Measurements from ENCODE around the gene HRCT1. TPM values are rescaled to one million over a fixed set of nuclear protein-coding genes. Genes with fewer than 3 reads are reported as not detected.
A peak's percentile ranks its signal among the peaks of the same experiment; 100 is the strongest.

The HRCT1 gene
- polyA plus RNA-seq, 3 donors, result not detected

DNA sequence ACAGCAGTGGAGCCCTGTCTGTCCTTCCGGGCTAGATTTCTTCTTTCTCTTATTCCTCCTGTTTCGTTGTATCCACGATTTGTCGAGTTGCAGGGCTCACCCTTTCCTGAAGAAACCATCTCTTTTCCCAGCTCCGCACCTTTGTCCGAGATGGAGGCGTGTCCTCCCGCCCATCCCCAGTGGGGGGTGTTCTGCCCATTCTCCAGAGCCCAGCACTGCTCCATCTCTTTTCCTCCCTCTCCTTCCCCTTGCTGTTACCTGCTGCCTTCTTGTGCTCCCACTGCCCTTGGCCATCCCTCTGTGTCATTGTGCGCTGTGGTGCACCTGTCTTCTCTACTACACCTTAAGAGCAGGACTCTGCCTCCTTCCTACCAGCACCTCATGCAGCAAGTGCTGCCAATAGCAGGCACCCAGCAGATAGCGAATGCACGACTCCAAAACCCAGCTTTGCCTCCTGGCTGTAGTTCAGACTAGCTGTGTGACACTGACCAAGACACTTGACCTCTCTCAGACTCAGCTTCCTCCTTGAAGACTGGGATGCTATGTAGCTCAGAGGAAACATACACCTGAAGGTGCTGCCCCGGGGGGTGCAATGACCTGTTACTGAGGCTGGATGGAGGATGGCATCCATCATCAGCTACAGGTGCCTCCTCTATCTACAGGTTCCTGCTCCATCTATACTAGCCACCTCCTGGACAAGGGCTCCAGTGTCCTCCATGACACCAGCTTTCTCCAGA, 44.7 kb upstream of the HRCT1 start:
- Histone ChIP-seq H2AFZ (ENCODE audit: insufficient read depth, low read depth, low read length, poor library complexity, severe bottlenecking) (no peak overlapping the region), H3K79me2 (ENCODE audit: insufficient read depth, low read length) (no peaks in the 10 kb centered on the region), H3K4me3 (replicated peaks in 1 of 3; ENCODE audit: low read depth in 2 of 3, low read length in 3 of 3) (no peak overlapping the region), H3K4me2 (replicated peaks; ENCODE audit: extremely low read depth, low read length, poor library complexity, severe bottlenecking) (no peak overlapping the region), H3K4me1 (ENCODE audit: control insufficient read depth in 1 of 2, insufficient read depth in 2 of 2, low read length in 2 of 2) (peaks cover 4 to 19% of the 10 kb centered on the region in 2 donors), H3K27me3 (ENCODE audit: control insufficient read depth in 2 of 2, insufficient read depth in 2 of 2, low read length in 2 of 2) (peaks cover 5 to 40% of the 10 kb centered on the region in 2 donors), H3K9me3 (replicated peaks in 1 of 2; ENCODE audit: control insufficient read depth in 1 of 2, insufficient read depth in 1 of 2, low read length in 2 of 2) (no peaks in the 10 kb centered on the region), H3K27ac (ENCODE audit: low read depth in 1 of 2, low read length in 2 of 2) (no peak overlapping the region), H3K36me3 (replicated peaks in 1 of 2; ENCODE audit: control insufficient read depth in 1 of 2, insufficient read depth in 2 of 2, low read length in 2 of 2) (no peaks in the 10 kb centered on the region), H3K9ac (ENCODE audit: insufficient read depth, low read length, poor library complexity, severe bottlenecking) (no peak overlapping the region), H4K20me1 (ENCODE audit: insufficient read depth, low read length) (no peaks in the 10 kb centered on the region)
- peaks cover 26% of the 10 kb centered on the region for H3K4me1 Mint-ChIP-seq
- intact Hi-C loops (cut with micrococcal nuclease), result no loop called here
- H3K27ac Mint-ChIP-seq, result no peak overlapping the region
- peak in 1 of 3 donors; percentile 1 for DNase-seq
- TF ChIP-seq, protein P1, sequence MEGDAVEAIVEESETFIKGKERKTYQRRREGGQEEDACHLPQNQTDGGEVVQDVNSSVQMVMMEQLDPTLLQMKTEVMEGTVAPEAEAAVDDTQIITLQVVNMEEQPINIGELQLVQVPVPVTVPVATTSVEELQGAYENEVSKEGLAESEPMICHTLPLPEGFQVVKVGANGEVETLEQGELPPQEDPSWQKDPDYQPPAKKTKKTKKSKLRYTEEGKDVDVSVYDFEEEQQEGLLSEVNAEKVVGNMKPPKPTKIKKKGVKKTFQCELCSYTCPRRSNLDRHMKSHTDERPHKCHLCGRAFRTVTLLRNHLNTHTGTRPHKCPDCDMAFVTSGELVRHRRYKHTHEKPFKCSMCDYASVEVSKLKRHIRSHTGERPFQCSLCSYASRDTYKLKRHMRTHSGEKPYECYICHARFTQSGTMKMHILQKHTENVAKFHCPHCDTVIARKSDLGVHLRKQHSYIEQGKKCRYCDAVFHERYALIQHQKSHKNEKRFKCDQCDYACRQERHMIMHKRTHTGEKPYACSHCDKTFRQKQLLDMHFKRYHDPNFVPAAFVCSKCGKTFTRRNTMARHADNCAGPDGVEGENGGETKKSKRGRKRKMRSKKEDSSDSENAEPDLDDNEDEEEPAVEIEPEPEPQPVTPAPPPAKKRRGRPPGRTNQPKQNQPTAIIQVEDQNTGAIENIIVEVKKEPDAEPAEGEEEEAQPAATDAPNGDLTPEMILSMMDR (IDR thresholded peaks at IDR 0.05), result no peak
- peaks cover 27 to 50% (median 41%) of the 10 kb centered on the region in 3 donors for H3K27me3 Mint-ChIP-seq (ENCODE audit: low read depth in 3 of 3)
- peaks cover 0 to 2% of the 10 kb centered on the region in 2 donors for H3K36me3 Mint-ChIP-seq
- no peak overlapping the region for H3K4me3 Mint-ChIP-seq
- WGBS (ENCODE audit: insufficient coverage), result 65% methylated on average over 10 of the region's 12 CpGs
- H3K9me3 Mint-ChIP-seq, result peaks cover 0 to 2% (median 0%) of the 10 kb centered on the region in 7 donors

DNA sequence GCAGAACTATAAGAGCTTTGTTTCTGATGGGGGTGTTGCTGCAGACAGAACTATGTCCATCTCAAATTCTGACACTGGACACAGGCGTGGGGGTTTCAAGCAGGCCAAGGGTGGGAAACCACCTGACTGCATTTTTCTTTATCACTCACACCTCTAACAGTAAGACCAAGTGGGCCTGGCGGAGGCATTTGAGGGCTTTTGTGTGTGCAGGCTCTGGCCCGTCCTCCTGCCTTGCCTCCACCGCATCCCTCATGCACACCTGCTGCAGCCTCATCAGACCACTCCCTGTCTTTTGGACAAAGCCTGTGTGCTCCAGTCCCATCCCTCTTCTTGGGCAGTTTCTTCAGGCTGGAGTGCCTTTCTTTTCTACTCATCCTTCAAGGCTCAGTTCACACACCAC, 43.7 kb upstream of the HRCT1 start:
- Histone ChIP-seq H3K4me3 (replicated peaks in 1 of 3; ENCODE audit: low read depth in 2 of 3, low read length in 3 of 3) (no peak overlapping the region), H3K79me2 (ENCODE audit: insufficient read depth, low read length) (no peaks in the 10 kb centered on the region), H2AFZ (ENCODE audit: insufficient read depth, low read depth, low read length, poor library complexity, severe bottlenecking) (no peak overlapping the region), H3K36me3 (replicated peaks in 1 of 2; ENCODE audit: control insufficient read depth in 1 of 2, insufficient read depth in 2 of 2, low read length in 2 of 2) (no peaks in the 10 kb centered on the region), H3K27me3 (ENCODE audit: control insufficient read depth in 2 of 2, insufficient read depth in 2 of 2, low read length in 2 of 2) (peaks cover 5 to 32% of the 10 kb centered on the region in 2 donors), H3K9me3 (replicated peaks in 1 of 2; ENCODE audit: control insufficient read depth in 1 of 2, insufficient read depth in 1 of 2, low read length in 2 of 2) (no peaks in the 10 kb centered on the region), H3K4me2 (replicated peaks; ENCODE audit: extremely low read depth, low read length, poor library complexity, severe bottlenecking) (no peak overlapping the region), H3K27ac (ENCODE audit: low read depth in 1 of 2, low read length in 2 of 2) (no peak overlapping the region), H4K20me1 (ENCODE audit: insufficient read depth, low read length) (no peaks in the 10 kb centered on the region), H3K4me1 (ENCODE audit: control insufficient read depth in 1 of 2, insufficient read depth in 2 of 2, low read length in 2 of 2) (peaks cover 4 to 19% of the 10 kb centered on the region in 2 donors), H3K9ac (ENCODE audit: insufficient read depth, low read length, poor library complexity, severe bottlenecking) (no peak overlapping the region)
- peaks cover 0 to 2% of the 10 kb centered on the region in 2 donors for H3K36me3 Mint-ChIP-seq
- peaks cover 21 to 45% (median 38%) of the 10 kb centered on the region in 3 donors for H3K27me3 Mint-ChIP-seq (ENCODE audit: low read depth in 3 of 3)
- DNase-seq, result no peak
- H3K9me3 Mint-ChIP-seq, result no peaks in the 10 kb centered on the region
- 97% methylated on average over 3 of the region's 4 CpGs for WGBS (ENCODE audit: insufficient coverage)
- intact Hi-C loops (cut with micrococcal nuclease), result no loop called here
- H3K4me1 Mint-ChIP-seq, result peaks cover 23% of the 10 kb centered on the region
- H3K4me3 Mint-ChIP-seq, result peak overlapping the region in 1 of 2 donors; percentile 44
- TF ChIP-seq, protein P1 (IDR thresholded peaks at IDR 0.05), result no peak
- no peak overlapping the region for H3K27ac Mint-ChIP-seq

Data from CD14-positive monocyte (primary cell).